ENCODE measurements around the gene MAPT.
"Not testable (repeated sequence)": the region's sequence is repeated elsewhere in the genome, so short reads cannot be mapped to it uniquely, and the experiment has no call there.

The MAPT gene

GRCh38 chr17:45994987-45995386 is 100.6 kb downstream of the MAPT start:
- no peak for DNase-seq (ENCODE audit: low read depth)

- DNase-seq (ENCODE audit: low read depth): no peak
Observed at GRCh38 chr17:45995627-45996270, 101.4 kb downstream of the MAPT start.

- no peak for DNase-seq (ENCODE audit: low read depth)
Observed at GRCh38 chr17:45996282-45996937, 102.1 kb downstream of the MAPT start.

DNA sequence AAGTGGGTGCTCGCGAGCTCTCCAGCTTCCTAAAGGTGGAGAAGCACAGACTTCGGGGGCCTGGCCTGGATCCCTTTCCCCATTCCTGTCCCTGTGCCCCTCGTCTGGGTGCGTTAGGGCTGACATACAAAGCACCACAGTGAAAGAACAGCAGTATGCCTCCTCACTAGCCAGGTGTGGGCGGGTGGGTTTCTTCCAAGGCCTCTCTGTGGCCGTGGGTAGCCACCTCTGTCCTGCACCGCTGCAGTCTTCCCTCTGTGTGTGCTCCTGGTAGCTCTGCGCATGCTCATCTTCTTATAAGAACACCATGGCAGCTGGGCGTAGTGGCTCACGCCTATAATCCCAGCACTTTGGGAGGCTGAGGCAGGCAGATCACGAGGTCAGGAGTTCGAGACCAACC is 102.8 kb downstream of the MAPT start:
- DNase-seq (ENCODE audit: low read depth): no peak

DNA sequence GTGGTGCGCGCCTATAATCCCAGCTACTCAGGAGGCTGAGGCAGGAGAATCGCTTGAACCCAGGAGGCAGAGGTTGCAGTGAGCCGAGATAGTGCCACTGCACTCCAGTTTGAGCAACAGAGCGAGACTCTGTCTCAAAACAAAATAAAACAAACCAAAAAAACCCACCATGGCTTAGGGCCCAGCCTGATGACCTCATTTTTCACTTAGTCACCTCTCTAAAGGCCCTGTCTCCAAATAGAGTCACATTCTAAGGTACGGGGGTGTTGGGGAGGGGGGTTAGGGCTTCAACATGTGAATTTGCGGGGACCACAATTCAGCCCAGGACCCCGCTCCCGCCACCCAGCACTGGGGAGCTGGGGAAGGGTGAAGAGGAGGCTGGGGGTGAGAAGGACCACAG is 103.3 kb downstream of the MAPT start:
- no peak for DNase-seq (ENCODE audit: low read depth)

DNA sequence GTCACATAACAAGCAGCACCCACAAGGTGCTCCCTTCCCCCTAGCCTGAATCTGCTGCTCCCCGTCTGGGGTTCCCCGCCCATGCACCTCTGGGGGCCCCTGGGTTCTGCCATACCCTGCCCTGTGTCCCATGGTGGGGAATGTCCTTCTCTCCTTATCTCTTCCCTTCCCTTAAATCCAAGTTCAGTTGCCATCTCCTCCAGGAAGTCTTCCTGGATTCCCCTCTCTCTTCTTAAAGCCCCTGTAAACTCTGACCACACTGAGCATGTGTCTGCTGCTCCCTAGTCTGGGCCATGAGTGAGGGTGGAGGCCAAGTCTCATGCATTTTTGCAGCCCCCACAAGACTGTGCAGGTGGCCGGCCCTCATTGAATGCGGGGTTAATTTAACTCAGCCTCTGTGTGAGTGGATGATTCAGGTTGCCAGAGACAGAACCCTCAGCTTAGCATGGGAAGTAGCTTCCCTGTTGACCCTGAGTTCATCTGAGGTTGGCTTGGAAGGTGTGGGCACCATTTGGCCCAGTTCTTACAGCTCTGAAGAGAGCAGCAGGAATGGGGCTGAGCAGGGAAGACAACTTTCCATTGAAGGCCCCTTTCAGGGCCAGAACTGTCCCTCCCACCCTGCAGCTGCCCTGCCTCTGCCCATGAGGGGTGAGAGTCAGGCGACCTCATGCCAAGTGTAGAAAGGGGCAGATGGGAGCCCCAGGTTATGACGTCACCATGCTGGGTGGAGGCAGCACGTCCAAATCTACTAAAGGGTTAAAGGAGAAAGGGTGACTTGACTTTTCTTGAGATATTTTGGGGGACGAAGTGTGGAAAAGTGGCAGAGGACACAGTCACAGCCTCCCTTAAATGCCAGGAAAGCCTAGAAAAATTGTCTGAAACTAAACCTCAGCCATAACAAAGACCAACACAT is 104.9 kb downstream of the MAPT start, which contains the start of gene STH:
STH (plus strand) TSS at position 264 of the 913 bp plus-strand sequence; CDS start at position 294, 30 bp downstream.
- no peak for DNase-seq (ENCODE audit: low read depth)

DNA sequence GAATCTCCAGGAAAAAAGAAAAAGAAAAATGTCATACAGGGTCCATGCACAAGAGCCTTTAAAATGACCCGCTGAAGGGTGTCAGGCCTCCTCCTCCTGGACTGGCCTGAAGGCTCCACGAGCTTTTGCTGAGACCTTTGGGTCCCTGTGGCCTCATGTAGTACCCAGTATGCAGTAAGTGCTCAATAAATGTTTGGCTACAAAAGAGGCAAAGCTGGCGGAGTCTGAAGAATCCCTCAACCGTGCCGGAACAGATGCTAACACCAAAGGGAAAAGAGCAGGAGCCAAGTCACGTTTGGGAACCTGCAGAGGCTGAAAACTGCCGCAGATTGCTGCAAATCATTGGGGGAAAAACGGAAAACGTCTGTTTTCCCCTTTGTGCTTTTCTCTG is 105.5 kb downstream of the MAPT start:
- no peak for DNase-seq (ENCODE audit: low read depth)

- DNase-seq (ENCODE audit: low read depth): no peak
Observed at GRCh38 chr17:46000292-46000691, 105.9 kb downstream of the MAPT start.

GRCh38 chr17:46000757-46001156 is 106.4 kb downstream of the MAPT start:
- no peak for DNase-seq (ENCODE audit: low read depth)

DNA sequence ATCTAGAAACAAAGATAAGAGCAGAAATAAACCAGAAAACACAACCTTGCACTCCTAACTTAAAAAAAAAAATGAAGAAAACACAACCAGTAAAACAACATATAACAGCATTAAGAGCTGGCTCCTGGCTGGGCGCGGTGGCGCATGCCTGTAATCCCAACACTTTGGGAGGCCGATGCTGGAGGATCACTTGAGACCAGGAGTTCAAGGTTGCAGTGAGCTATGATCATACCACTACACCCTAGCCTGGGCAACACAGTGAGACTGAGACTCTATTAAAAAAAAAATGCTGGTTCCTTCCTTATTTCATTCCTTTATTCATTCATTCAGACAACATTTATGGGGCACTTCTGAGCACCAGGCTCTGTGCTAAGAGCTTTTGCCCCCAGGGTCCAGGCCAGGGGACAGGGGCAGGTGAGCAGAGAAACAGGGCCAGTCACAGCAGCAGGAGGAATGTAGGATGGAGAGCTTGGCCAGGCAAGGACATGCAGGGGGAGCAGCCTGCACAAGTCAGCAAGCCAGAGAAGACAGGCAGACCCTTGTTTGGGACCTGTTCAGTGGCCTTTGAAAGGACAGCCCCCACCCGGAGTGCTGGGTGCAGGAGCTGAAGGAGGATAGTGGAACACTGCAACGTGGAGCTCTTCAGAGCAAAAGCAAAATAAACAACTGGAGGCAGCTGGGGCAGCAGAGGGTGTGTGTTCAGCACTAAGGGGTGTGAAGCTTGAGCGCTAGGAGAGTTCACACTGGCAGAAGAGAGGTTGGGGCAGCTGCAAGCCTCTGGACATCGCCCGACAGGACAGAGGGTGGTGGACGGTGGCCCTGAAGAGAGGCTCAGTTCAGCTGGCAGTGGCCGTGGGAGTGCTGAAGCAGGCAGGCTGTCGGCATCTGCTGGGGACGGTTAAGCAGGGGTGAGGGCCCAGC is 107.3 kb downstream of the MAPT start:
- DNase-seq (ENCODE audit: low read depth): no peak

DNA sequence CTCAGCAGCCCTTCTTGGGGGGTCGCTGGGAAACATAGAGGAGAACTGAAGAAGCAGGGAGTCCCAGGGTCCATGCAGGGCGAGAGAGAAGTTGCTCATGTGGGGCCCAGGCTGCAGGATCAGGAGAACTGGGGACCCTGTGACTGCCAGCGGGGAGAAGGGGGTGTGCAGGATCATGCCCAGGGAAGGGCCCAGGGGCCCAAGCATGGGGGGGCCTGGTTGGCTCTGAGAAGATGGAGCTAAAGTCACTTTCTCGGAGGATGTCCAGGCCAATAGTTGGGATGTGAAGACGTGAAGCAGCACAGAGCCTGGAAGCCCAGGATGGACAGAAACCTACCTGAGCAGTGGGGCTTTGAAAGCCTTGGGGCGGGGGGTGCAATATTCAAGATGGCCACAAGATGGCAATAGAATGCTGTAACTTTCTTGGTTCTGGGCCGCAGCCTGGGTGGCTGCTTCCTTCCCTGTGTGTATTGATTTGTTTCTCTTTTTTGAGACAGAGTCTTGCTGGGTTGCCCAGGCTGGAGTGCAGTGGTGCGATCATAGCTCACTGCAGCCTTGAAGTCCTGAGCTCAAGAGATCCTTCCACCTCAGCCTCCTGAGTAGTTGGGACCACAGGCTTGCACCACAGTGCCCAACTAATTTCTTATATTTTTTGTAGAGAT is 108.1 kb downstream of the MAPT start:
- peak; percentile 59 for DNase-seq (ENCODE audit: low read depth)

GRCh38 chr17:46002973-46003316 is 108.6 kb downstream of the MAPT start:
- no peak for DNase-seq (ENCODE audit: low read depth)

DNA sequence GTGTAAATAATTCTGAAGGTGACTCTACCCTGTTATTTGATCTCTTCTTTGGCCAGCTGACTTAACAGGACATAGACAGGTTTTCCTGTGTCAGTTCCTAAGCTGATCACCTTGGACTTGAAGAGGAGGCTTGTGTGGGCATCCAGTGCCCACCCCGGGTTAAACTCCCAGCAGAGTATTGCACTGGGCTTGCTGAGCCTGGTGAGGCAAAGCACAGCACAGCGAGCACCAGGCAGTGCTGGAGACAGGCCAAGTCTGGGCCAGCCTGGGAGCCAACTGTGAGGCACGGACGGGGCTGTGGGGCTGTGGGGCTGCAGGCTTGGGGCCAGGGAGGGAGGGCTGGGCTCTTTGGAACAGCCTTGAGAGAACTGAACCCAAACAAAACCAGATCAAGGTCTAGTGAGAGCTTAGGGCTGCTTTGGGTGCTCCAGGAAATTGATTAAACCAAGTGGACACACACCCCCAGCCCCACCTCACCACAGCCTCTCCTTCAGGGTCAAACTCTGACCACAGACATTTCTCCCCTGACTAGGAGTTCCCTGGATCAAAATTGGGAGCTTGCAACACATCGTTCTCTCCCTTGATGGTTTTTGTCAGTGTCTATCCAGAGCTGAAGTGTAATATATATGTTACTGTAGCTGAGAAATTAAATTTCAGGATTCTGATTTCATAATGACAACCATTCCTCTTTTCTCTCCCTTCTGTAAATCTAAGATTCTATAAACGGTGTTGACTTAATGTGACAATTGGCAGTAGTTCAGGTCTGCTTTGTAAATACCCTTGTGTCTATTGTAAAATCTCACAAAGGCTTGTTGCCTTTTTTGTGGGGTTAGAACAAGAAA is 109.8 kb downstream of the MAPT start:
- no peak for DNase-seq (ENCODE audit: low read depth)

DNA sequence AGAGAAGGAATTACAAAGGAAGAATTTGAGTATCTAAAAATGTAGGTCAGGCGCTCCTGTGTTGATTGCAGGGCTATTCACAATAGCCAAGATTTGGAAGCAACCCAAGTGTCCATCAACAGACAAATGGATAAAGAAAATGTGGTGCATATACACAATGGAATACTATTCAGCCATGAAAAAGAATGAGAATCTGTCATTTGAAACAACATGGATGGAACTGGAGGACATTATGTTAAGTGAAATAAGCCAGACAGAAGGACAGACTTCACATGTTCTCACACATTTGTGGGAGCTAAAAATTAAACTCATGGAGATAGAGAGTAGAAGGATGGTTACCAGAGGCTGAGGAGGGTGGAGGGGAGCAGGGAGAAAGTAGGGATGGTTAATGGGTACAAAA is 111.7 kb downstream of the MAPT start:
- not testable (repeated sequence) for DNase-seq (ENCODE audit: low read depth)

DNA sequence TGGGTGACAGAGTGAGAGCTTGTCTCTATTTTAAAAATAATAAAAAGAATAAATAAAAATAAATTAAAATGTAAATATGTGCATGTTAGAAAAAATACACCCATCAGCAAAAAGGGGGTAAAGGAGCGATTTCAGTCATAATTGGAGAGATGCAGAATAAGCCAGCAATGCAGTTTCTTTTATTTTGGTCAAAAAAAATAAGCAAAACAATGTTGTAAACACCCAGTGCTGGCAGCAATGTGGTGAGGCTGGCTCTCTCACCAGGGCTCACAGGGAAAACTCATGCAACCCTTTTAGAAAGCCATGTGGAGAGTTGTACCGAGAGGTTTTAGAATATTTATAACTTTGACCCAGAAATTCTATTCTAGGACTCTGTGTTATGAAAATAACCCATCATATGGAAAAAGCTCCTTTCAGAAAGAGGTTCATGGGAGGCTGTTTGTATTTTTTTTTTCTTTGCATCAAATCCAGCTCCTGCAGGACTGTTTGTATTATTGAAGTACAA is 113.2 kb downstream of the MAPT start:
- no peak for DNase-seq (ENCODE audit: low read depth)

- DNase-seq (ENCODE audit: low read depth): no peak
Observed at GRCh38 chr17:46008591-46008990, 114.2 kb downstream of the MAPT start.

- no peak for DNase-seq (ENCODE audit: low read depth)
Observed at GRCh38 chr17:46009681-46010596, 115.6 kb downstream of the MAPT start.

DNA sequence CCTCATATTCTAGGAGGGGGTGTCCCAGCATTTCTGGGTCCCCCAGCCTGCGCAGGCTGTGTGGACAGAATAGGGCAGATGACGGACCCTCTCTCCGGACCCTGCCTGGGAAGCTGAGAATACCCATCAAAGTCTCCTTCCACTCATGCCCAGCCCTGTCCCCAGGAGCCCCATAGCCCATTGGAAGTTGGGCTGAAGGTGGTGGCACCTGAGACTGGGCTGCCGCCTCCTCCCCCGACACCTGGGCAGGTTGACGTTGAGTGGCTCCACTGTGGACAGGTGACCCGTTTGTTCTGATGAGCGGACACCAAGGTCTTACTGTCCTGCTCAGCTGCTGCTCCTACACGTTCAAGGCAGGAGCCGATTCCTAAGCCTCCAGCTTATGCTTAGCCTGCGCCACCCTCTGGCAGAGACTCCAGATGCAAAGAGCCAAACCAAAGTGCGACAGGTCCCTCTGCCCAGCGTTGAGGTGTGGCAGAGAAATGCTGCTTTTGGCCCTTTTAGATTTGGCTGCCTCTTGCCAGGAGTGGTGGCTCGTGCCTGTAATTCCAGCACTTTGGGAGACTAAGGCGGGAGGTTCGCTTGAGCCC is 116.3 kb downstream of the MAPT start:
- no peak for DNase-seq (ENCODE audit: low read depth)

All from activated T-cell treated with anti-CD3 and anti-CD28 coated beads for 48 hours (primary cell).